Tibial nerve (tissue), 4 donors: ENCODE results near the gene ZNF892.
"Not testable (repeated sequence)": the region's sequence is repeated elsewhere in the genome, so short reads cannot be mapped to it uniquely, and the experiment has no call there.

ENCODE experiments used
- CTCF ChIP-seq, 5 experiments: fragments of 200-600 bp in 3 of 5; fragments of 450-650 bp in 2 of 5; sonication (generic) in 3 of 5; IDR thresholded peaks; one replicate each; pipeline ENCODE4 v1.5.1; 2016 to 2019; ENCODE audit warnings: antibody characterized with exemption in 5 of 5, mild to moderate bottlenecking in 3 of 5, moderate library complexity in 2 of 5
- EP300 ChIP-seq, 2 donors: sonication (generic); formaldehyde crosslinking; IDR thresholded peaks; one replicate each; pipeline ENCODE4 v1.6.1; 2017; ENCODE audit warnings: antibody characterized with exemption in 2 of 2, mild to moderate bottlenecking in 1 of 2
- POLR2A ChIP-seq, 2 donors: fragments of 450-650 bp; IDR thresholded peaks; one replicate each; pipeline ENCODE4 v1.6.1; 2017; ENCODE audit warnings: antibody characterized with exemption in 2 of 2, mild to moderate bottlenecking in 2 of 2, moderate library complexity in 2 of 2

DNA sequence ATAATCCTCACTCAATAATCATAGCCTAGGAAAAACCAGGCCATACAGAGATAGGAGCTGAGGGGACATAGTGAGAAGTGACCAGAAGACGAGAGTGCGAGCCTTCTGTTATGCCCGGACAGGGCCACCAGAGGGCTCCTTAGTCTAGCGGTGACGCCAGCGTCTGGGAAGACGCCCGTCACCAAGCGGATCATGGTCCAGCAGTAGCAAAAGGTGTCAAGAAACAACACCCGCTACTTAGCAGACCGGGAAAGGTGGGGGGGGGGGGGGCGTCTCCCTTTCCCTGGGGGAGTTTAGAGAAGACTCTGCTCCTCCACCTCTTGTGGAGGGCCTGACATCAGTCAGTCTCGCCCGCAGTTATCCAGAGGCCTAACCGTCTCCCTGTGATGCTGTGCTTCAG is 14.4 kb upstream of the ZNF892 start:
- peak; percentile 35 to 68 (median 49) for TF ChIP-seq CTCF (IDR thresholded peaks at IDR 0.05)
- not testable (repeated sequence) for TF ChIP-seq POLR2A, EP300 (IDR thresholded peaks at IDR 0.05)
